Sigmoid colon (tissue), 7 donors: ENCODE measurements around the gene TFG. TPM values are rescaled to one million over a fixed set of nuclear protein-coding genes. Genes with fewer than 3 reads are reported as not detected.

ENCODE experiments used
- DNase-seq: peaks from one replicate; pipeline ENCODE4 v3.0.0-alpha.2; 2019
- H3K27ac ChIP-seq, 4 donors: fragments of 200-600 bp; sonication (generic); one replicate each; pipeline ENCODE4 v1.5.1; 2016 to 2019; ENCODE audit warnings: mild to moderate bottlenecking in 1 of 4
- H3K27me3 ChIP-seq, 3 donors: fragments of 200-600 bp; sonication (generic); one replicate each; pipeline ENCODE4 v1.5.1; 2019; ENCODE audit warnings: mild to moderate bottlenecking in 1 of 3
- H3K36me3 ChIP-seq, 4 donors: fragments of 200-600 bp; sonication (generic); one replicate each; pipeline ENCODE4 v1.5.1; 2016 to 2019
- H3K4me1 ChIP-seq, 4 donors: fragments of 200-600 bp; sonication (generic); one replicate each; pipeline ENCODE4 v1.5.1; 2017 to 2019
- H3K4me3 ChIP-seq, 4 donors: fragments of 200-600 bp; sonication (generic); one replicate each; pipeline ENCODE4 v1.5.1; 2017 to 2019; ENCODE audit warnings: mild to moderate bottlenecking in 2 of 4, moderate library complexity in 1 of 4
- H3K9me3 ChIP-seq, 4 donors: fragments of 200-600 bp in 3 of 4; sonication (generic) in 3 of 4; one replicate each; pipeline versions ENCODE4 v1.5.1 to v1.6.1; 2013 to 2019
- CTCF ChIP-seq, 4 experiments: fragments of 450-650 bp in 3 of 4; fragments of 200-600 bp in 1 of 4; IDR thresholded peaks; one replicate each; pipeline ENCODE4 v1.5.1; 2016 to 2019; ENCODE audit warnings: antibody characterized with exemption in 4 of 4, mild to moderate bottlenecking in 3 of 4, moderate library complexity in 2 of 4
- EP300 ChIP-seq, 4 donors: sonication (generic); formaldehyde crosslinking; IDR thresholded peaks; one replicate each; pipeline ENCODE4 v1.6.1; 2017; ENCODE audit warnings: antibody characterized with exemption in 4 of 4
- POLR2A ChIP-seq, 2 donors: fragments of 450-650 bp; IDR thresholded peaks; one replicate each; pipeline ENCODE4 v1.6.1; 2016; ENCODE audit warnings: antibody characterized with exemption in 2 of 2, mild to moderate bottlenecking in 2 of 2, moderate library complexity in 2 of 2
- POLR2AphosphoS5 ChIP-seq, 4 donors: sonication (generic); formaldehyde crosslinking; IDR thresholded peaks; one replicate each; pipeline ENCODE4 v1.6.1; 2017; ENCODE audit warnings: antibody characterized with exemption in 4 of 4
- WGBS, 2 donors: extraction: QIAGEN DNeasy Blood & Tissue Kit; methylation state at CpG; one replicate each; pipeline ENCODE4 v1.1.7; 2013; 5-methylcytosine and 5-hydroxymethylcytosine counted together
- intact Hi-C: fragments of 100-400 bp; cut with DNase I; formaldehyde crosslinking; loops from one replicate; pipeline ENCODE4 v1.15.1; 2023
- polyA plus RNA-seq, 3 donors: library from polyadenylated mRNA; stranded (reverse); fragments of 200-250 nt; gene quantifications; one replicate each; pipeline ENCODE4 v1.2.3, GENCODE V29; 2013
- total RNA-seq, 4 donors: library from RNA; depleted of rRNA; stranded (reverse); fragments of >200 nt; gene quantifications; one replicate each; pipeline ENCODE4 v1.1.0, GENCODE V29; 2016
- donor health status: healthy with polysubstance abuse.
- donor health status: Bipolar disorder and iron deficiency.
- donor health status: healthy.

TFG gene
- total and polyA plus RNA-seq, 7 donors, result 52.0 to 139 (median 64.9) TPM

GRCh38 chr3:100740207-100740606, 30.9 kb downstream of the TFG start:
- intact Hi-C loops, result loop anchor here (5.0 kb wide), 1 partner anchor 457 kb away; no protein-coding TSS in a partner anchor
- 94% methylated on average over 1 of the region's 1 CpG for WGBS, 2 donors
- H3K27me3 ChIP-seq, result no peaks in the 10 kb centered on the region
- H3K36me3 ChIP-seq, result peaks cover 5 to 92% (median 16%) of the 10 kb centered on the region in 4 donors
- no peak overlapping the region for H3K4me3 ChIP-seq
- DNase-seq, result no peak
- H3K4me1 ChIP-seq, result peaks cover 0 to 4% (median 0%) of the 10 kb centered on the region in 4 donors
- no peak for TF ChIP-seq EP300 (IDR thresholded peaks at IDR 0.05)
- TF ChIP-seq CTCF (IDR thresholded peaks at IDR 0.05), result no peak
- no peak for TF ChIP-seq POLR2A (IDR thresholded peaks at IDR 0.05)
- TF ChIP-seq POLR2AphosphoS5 (IDR thresholded peaks at IDR 0.05), result no peak
- no peak overlapping the region for H3K27ac ChIP-seq
- H3K9me3 ChIP-seq, result no peaks in the 10 kb centered on the region

GRCh38 chr3:100743535-100743934, 34.2 kb downstream of the TFG start:
- Histone ChIP-seq H3K9me3 (no peaks in the 10 kb centered on the region), H3K27me3 (no peaks in the 10 kb centered on the region), H3K4me1 (peaks cover 0 to 4% (median 0%) of the 10 kb centered on the region in 4 donors), H3K4me3 (no peak overlapping the region), H3K36me3 (peaks cover 0 to 90% (median 25%) of the 10 kb centered on the region in 4 donors), H3K27ac (no peak overlapping the region)
- no peak for TF ChIP-seq POLR2AphosphoS5 (IDR thresholded peaks at IDR 0.05)
- intact Hi-C loops, result loop anchor here (5.0 kb wide), 1 partner anchor 454 kb away; no protein-coding TSS in a partner anchor
- no peak for DNase-seq
- 89 to 91% methylated on average over 3 of the region's 3 CpGs for WGBS, 2 donors

- intact Hi-C loops, result loop anchor here (5.0 kb wide), 1 partner anchor 453 kb away; no protein-coding TSS in a partner anchor
- peaks cover 0 to 90% (median 31%) of the 10 kb centered on the region in 4 donors for H3K36me3 ChIP-seq
- DNase-seq, result no peak
- H3K27ac ChIP-seq, result no peak overlapping the region
- TF ChIP-seq CTCF (IDR thresholded peaks at IDR 0.05), result no peak
- TF ChIP-seq POLR2A (IDR thresholded peaks at IDR 0.05), result no peak
- no peak for TF ChIP-seq POLR2AphosphoS5 (IDR thresholded peaks at IDR 0.05)
- no peak for TF ChIP-seq EP300 (IDR thresholded peaks at IDR 0.05)
- H3K9me3 ChIP-seq, result no peaks in the 10 kb centered on the region
- H3K4me1 ChIP-seq, result peaks cover 0 to 4% (median 0%) of the 10 kb centered on the region in 4 donors
- no peaks in the 10 kb centered on the region for H3K27me3 ChIP-seq
- H3K4me3 ChIP-seq, result no peak overlapping the region
- 98% methylated on average over 2 of the region's 2 CpGs for WGBS, 2 donors
These were observed 35.4 kb downstream of the TFG start for GRCh38 chr3:100744671-100745070.

GRCh38 chr3:100745617-100746016, 36.3 kb downstream of the TFG start:
- Histone ChIP-seq H3K27ac (no peak overlapping the region), H3K27me3 (no peaks in the 10 kb centered on the region), H3K9me3 (no peaks in the 10 kb centered on the region), H3K36me3 (peaks cover 0 to 90% (median 31%) of the 10 kb centered on the region in 4 donors), H3K4me1 (peaks cover 0 to 4% (median 0%) of the 10 kb centered on the region in 4 donors), H3K4me3 (no peak overlapping the region)
- no peak for DNase-seq
- TF ChIP-seq EP300 (IDR thresholded peaks at IDR 0.05) (no peak), POLR2AphosphoS5 (IDR thresholded peaks at IDR 0.05) (no peak), CTCF (IDR thresholded peaks at IDR 0.05) (no peak), POLR2A (IDR thresholded peaks at IDR 0.05) (no peak)
- intact Hi-C loops, result no loop called here

GRCh38 chr3:100746092-100746491, 36.8 kb downstream of the TFG start:
- Histone ChIP-seq H3K27ac (no peak overlapping the region), H3K4me3 (no peak overlapping the region), H3K36me3 (peaks cover 0 to 90% (median 32%) of the 10 kb centered on the region in 4 donors), H3K27me3 (no peaks in the 10 kb centered on the region), H3K4me1 (peaks cover 0 to 4% (median 0%) of the 10 kb centered on the region in 4 donors), H3K9me3 (no peaks in the 10 kb centered on the region)
- intact Hi-C loops, result no loop called here
- TF ChIP-seq EP300 (IDR thresholded peaks at IDR 0.05), result no peak
- TF ChIP-seq POLR2AphosphoS5 (IDR thresholded peaks at IDR 0.05), result no peak
- TF ChIP-seq CTCF (IDR thresholded peaks at IDR 0.05), result no peak
- TF ChIP-seq POLR2A (IDR thresholded peaks at IDR 0.05), result no peak
- WGBS, 2 donors, result 88% methylated on average over 3 of the region's 3 CpGs
- no peak for DNase-seq
